A549 (cell line): ENCODE measurements around the gene SEMA6D.

Experiments
- BHLHE40 ChIP-seq: IDR thresholded peaks from 2 replicates; pipeline ENCODE4 v1.6.1; 2012; ENCODE audit warnings: low read depth, low read length, inconsistent platforms
- CBX2 ChIP-seq: fragments of 200-600 bp; sonication (generic); IDR thresholded peaks from 2 replicates; pipeline ENCODE4 v1.6.1; 2016; ENCODE audit warnings: low read depth, mild to moderate bottlenecking, borderline replicate concordance
- HOXB5 ChIP-seq: fragments of 250-450 bp; sonication (Bioruptor Pico); IDR thresholded peaks from 2 replicates; pipeline ENCODE4 v1.5.0; 2020; ENCODE audit warnings: mild to moderate bottlenecking, moderate library complexity
- PHF8 ChIP-seq: fragments of 200-600 bp; sonication (generic); IDR thresholded peaks from 2 replicates; pipeline ENCODE4 v1.6.1; 2016; ENCODE audit warnings: low read depth, mild to moderate bottlenecking, antibody characterized with exemption, moderate library complexity, borderline replicate concordance
- RFX5 ChIP-seq: fragments of 450-650 bp; IDR thresholded peaks from 2 replicates; pipeline ENCODE4 v1.7.1; 2014; ENCODE audit warnings: antibody characterized with exemption, mild to moderate bottlenecking, moderate library complexity
- RNF2 ChIP-seq: fragments of 200-600 bp; sonication (generic); IDR thresholded peaks from 2 replicates; pipeline ENCODE4 v1.6.1; 2016; ENCODE audit warnings: low read depth, mild to moderate bottlenecking, antibody characterized with exemption, moderate library complexity, borderline replicate concordance
- USF2 ChIP-seq: fragments of 450-650 bp; IDR thresholded peaks from 2 replicates; pipeline ENCODE4 v1.6.1; 2014; ENCODE audit warnings: antibody characterized with exemption
- TF ChIP-seq, protein P1 (sequence below): fragments of >200 bp; sonication (Bioruptor Twin); formaldehyde crosslinking; IDR thresholded peaks from 3 replicates; pipeline ENCODE4 v1.5.1; 2016
- TF ChIP-seq, protein P2 (sequence below): IDR thresholded peaks from 2 replicates; pipeline ENCODE4 v1.6.1; 2012

DNA sequence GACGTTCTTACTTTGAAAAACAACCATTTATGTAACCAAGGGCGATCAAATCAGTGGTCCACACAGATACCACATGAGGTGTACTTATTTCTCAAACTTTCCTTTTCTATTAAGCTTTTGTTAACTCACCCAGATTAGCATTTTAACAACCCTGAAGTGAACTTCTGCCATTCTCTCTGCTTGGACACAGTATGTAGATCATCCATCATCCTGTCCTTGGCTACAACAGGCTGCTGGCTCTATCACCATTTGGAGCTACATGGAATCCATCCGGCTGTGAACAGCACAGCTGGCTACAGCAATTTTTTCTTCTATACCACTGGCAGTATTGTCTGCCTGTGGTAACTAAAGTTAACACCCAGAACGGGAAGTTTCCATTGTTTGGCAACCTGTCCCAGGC, 4.4 kb downstream of the SEMA6D start:
- TF ChIP-seq PHF8 (no peak), USF2 (no peak), HOXB5 (no peak), CBX2 (no peak), RNF2 (no peak), BHLHE40 (no peak), RFX5 (no peak)
- TF ChIP-seq, protein P1, sequence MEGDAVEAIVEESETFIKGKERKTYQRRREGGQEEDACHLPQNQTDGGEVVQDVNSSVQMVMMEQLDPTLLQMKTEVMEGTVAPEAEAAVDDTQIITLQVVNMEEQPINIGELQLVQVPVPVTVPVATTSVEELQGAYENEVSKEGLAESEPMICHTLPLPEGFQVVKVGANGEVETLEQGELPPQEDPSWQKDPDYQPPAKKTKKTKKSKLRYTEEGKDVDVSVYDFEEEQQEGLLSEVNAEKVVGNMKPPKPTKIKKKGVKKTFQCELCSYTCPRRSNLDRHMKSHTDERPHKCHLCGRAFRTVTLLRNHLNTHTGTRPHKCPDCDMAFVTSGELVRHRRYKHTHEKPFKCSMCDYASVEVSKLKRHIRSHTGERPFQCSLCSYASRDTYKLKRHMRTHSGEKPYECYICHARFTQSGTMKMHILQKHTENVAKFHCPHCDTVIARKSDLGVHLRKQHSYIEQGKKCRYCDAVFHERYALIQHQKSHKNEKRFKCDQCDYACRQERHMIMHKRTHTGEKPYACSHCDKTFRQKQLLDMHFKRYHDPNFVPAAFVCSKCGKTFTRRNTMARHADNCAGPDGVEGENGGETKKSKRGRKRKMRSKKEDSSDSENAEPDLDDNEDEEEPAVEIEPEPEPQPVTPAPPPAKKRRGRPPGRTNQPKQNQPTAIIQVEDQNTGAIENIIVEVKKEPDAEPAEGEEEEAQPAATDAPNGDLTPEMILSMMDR, result no peak
- TF ChIP-seq, protein P2, sequence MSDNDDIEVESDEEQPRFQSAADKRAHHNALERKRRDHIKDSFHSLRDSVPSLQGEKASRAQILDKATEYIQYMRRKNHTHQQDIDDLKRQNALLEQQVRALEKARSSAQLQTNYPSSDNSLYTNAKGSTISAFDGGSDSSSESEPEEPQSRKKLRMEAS, result no peak
